Measurements from ENCODE around the gene LRCOL1. TPM values are rescaled to one million over a fixed set of nuclear protein-coding genes. Genes with fewer than 3 reads are reported as not detected.

Gene LRCOL1
- total and polyA plus RNA-seq, 2 experiments from 2014 or later, result 1.7 TPM; not detected in 1

- H3K27me3 ChIP-seq (ENCODE audit: insufficient read depth), result peaks cover 80% of the 10 kb centered on the region
Observed at GRCh38 chr12:132605892-132606291, 4.5 kb downstream of the LRCOL1 start.

DNA sequence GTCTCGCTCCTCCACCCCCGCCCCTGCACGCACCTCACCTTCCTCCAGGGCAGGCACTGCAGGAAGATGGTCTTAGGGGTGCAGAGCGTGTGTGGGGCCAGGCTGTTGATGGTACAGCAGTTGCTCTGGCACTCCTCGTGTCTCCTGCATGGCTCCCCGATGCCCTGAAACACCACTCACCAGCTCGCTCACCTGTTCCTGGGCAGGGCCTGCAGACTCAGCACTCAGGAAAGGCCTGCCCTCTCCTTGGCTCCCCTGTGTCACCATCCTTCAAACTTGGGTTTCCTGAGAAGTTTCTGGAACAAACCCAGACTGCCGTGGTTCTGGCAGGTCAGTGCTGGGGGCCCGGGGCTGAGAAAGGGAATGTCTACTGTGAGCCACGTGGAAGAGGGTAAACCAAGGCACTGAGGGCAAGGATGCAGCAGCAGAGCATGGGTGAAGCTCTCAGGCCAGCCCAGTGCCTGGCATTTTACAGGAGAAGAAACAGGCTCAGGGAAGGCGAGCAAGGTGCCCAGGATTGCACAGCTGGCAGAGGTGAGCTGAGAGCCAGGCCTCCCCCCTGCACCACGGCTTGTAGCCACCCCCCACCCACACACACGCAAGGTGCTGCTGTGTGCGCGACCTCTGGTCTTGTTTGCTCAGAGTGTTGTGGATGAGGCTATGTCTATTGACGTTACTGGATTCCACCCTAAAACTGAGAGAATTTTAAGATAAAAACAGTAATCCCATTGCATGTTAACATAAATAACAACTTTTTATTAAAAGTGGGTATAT, 5.5 kb downstream of the LRCOL1 start:
- H3K9me3 Mint-ChIP-seq, result no peaks in the 10 kb centered on the region
- no peak overlapping the region for H2AFZ ChIP-seq
- no peak overlapping the region for H3K4me3 Mint-ChIP-seq
- no peaks in the 10 kb centered on the region for H3K36me3 Mint-ChIP-seq (ENCODE audit: low read depth)
- peaks cover 12% of the 10 kb centered on the region for H3K4me1 Mint-ChIP-seq
- no peak for DNase-seq (ENCODE audit: low spot score)
- H3K27me3 Mint-ChIP-seq (ENCODE audit: insufficient read depth, low read depth, poor library complexity), result peaks cover 73% of the 10 kb centered on the region
- H3K36me3 ChIP-seq (ENCODE audit: insufficient read depth), result no peaks in the 10 kb centered on the region
- H3K27ac ChIP-seq (ENCODE audit: low read depth), result no peak overlapping the region
- H3K27ac Mint-ChIP-seq, result no peak overlapping the region
- no peak overlapping the region for H3K4me3 ChIP-seq
- ATAC-seq, result no peak
- no peaks in the 10 kb centered on the region for H4K20me1 ChIP-seq (replicated peaks; ENCODE audit: insufficient read depth)
- H3K27me3 ChIP-seq (ENCODE audit: insufficient read depth), result peaks cover 80% of the 10 kb centered on the region
- H3K79me2 ChIP-seq (replicated peaks; ENCODE audit: insufficient read depth), result no peaks in the 10 kb centered on the region
- H3F3A ChIP-seq (replicated peaks; ENCODE audit: low read depth), result peaks cover 10% of the 10 kb centered on the region; the same call in 1 of the 2 replicates
- no peaks in the 10 kb centered on the region for H3K9me2 ChIP-seq (ENCODE audit: insufficient read depth)
- no peaks in the 10 kb centered on the region for H3K4me1 ChIP-seq (ENCODE audit: insufficient read depth)
- no peak overlapping the region for H3K4me2 ChIP-seq
- TF ChIP-seq POLR2AphosphoS5 (IDR thresholded peaks at IDR 0.05; ENCODE audit: low read depth), result no peak
- TF ChIP-seq REST (IDR thresholded peaks at IDR 0.05; ENCODE audit: unreplicated experiment), result no peak
- TF ChIP-seq ZNF114 (CRISPR knock-in tag; IDR thresholded peaks at IDR 0.05), result no peak
- TF ChIP-seq NANOG (IDR thresholded peaks at IDR 0.05; ENCODE audit: borderline replicate concordance), result no peak
- no peak for TF ChIP-seq CTCF (conservative IDR thresholded peaks at IDR 0.05; ENCODE audit: low read depth in 2 of 2)
- TF ChIP-seq, protein P1, sequence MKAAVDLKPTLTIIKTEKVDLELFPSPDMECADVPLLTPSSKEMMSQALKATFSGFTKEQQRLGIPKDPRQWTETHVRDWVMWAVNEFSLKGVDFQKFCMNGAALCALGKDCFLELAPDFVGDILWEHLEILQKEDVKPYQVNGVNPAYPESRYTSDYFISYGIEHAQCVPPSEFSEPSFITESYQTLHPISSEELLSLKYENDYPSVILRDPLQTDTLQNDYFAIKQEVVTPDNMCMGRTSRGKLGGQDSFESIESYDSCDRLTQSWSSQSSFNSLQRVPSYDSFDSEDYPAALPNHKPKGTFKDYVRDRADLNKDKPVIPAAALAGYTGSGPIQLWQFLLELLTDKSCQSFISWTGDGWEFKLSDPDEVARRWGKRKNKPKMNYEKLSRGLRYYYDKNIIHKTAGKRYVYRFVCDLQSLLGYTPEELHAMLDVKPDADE (IDR thresholded peaks at IDR 0.05), result no peak

More at GRCh38 chr12:132605892-132606291, 4.5 kb downstream of the LRCOL1 start:
- Histone ChIP-seq H3K79me2 (replicated peaks; ENCODE audit: insufficient read depth) (no peaks in the 10 kb centered on the region), H3K27ac (ENCODE audit: low read depth) (no peak overlapping the region), H2AFZ (no peak overlapping the region), H4K20me1 (replicated peaks; ENCODE audit: insufficient read depth) (no peaks in the 10 kb centered on the region), H3K4me2 (no peak overlapping the region), H3K9me2 (ENCODE audit: insufficient read depth) (no peaks in the 10 kb centered on the region), H3K4me3 (no peak overlapping the region), H3F3A (replicated peaks; ENCODE audit: low read depth) (0 out of 2 replicates have a peak, but pooled peaks cover 4% of the 10 kb centered on the region), H3K36me3 (ENCODE audit: insufficient read depth) (no peaks in the 10 kb centered on the region), H3K4me1 (ENCODE audit: insufficient read depth) (no peaks in the 10 kb centered on the region)
- no peaks in the 10 kb centered on the region for H3K36me3 Mint-ChIP-seq (ENCODE audit: low read depth)
- peaks cover 5% of the 10 kb centered on the region; the same call in 1 of the 3 replicates for H3K9me3 Mint-ChIP-seq
- no peak overlapping the region for H3K4me3 Mint-ChIP-seq
- ATAC-seq (no peak), DNase-seq (ENCODE audit: low spot score) (no peak)
- peaks cover 9% of the 10 kb centered on the region for H3K4me1 Mint-ChIP-seq
- H3K27me3 Mint-ChIP-seq (ENCODE audit: insufficient read depth, low read depth, poor library complexity), result peaks cover 74% of the 10 kb centered on the region
- H3K27ac Mint-ChIP-seq, result no peak overlapping the region
- TF ChIP-seq EZH2phosphoT487 (IDR thresholded peaks at IDR 0.05; ENCODE audit: unreplicated experiment) (no peak), CTCF (conservative IDR thresholded peaks at IDR 0.05; ENCODE audit: low read depth in 2 of 2) (no peak), JUNB (IDR thresholded peaks at IDR 0.05; ENCODE audit: unreplicated experiment) (no peak), POLR2AphosphoS5 (IDR thresholded peaks at IDR 0.05; ENCODE audit: low read depth) (no peak), NANOG (IDR thresholded peaks at IDR 0.05; ENCODE audit: borderline replicate concordance) (no peak)
